OCI-M2 (cell line): Measurements from ENCODE around the gene SCRN3.
"Not testable (repeated sequence)": the region's sequence is repeated elsewhere in the genome, so short reads cannot be mapped to it uniquely, and the experiment has no call there.

Source experiments
- DNase-seq: peaks from one replicate; lab custom pipeline; 2025; ENCODE audit not compliant: unreplicated experiment; lab: John Stamatoyannopoulos, UW

Gene SCRN3

DNA sequence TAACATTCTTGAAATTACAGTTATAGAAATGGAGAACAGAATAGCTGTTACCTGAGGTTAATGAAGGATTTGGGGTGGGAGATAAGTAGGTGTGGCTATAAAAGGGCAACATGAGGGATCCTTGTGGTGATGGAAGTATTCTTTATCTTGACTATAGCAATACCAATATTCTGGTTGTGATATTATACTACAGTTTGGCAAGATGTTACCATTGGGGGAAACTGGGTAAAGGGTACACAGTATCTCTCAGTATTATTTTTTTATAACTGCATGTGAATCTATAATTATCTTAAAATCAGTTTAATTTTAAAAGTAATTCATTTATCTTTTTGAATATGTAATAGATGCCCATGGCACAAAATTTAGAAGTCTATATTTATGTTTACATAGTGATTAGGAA lies 8.1 kb downstream of the SCRN3 start:
- no peak for DNase-seq

DNA sequence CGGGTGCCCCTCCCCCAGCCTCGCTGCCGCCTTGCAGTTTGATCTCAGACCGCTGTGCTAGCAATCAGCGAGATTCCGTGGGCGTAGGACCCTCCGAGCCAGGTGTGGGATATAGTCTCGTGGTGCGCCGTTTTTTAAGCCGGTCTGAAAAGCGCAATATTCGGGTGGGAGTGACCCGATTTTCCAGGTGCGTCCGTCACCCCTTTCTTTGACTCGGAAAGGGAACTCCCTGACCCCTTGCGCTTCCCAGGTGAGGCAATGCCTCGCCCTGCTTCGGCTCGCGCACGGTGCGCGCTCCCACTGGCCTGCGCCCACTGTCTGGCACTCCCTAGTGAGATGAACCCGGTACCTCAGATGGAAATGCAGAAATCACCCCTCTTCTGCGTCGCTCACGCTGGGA lies 14.5 kb downstream of the SCRN3 start:
- DNase-seq: not testable (repeated sequence)

DNA sequence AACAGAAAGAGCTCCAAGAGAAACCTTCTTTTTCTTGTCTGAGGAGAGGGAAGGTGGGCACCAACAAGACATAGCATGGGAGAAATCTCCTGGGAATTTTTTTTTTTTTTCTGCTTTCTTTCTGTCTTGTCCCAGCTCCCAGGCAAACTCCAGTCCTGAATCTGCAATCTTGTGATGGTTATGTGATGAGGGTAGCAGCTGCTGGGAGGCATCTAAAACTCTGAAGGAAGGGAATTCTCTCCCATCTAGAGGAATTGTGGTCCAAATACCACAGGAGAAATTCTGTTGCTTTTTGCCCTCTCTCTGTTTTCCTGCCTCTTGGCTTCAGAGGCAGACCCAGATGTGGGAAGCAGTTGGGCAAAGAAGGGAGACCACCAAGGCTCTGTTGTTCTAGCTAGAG lies 16.7 kb downstream of the SCRN3 start:
- no peak for DNase-seq

DNA sequence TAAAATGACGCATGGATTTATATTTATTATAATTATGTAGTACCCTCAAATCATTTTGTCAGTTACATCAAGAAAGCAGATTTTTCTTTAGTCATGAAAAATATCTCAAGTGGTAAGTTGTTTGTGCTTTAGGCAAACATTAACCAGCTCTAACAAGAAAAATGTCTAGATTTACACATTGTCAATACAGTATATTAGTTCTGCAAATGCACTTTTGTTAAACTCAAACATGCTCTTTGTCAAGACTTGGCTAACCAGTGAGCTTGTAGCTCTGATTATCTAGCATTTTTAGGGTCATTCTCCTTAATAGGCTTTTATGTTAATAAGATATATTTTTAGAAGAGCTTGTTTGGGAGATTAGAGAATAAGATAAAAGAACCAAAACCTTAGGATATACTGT lies 32.7 kb downstream of the SCRN3 start:
- DNase-seq: no peak

DNA sequence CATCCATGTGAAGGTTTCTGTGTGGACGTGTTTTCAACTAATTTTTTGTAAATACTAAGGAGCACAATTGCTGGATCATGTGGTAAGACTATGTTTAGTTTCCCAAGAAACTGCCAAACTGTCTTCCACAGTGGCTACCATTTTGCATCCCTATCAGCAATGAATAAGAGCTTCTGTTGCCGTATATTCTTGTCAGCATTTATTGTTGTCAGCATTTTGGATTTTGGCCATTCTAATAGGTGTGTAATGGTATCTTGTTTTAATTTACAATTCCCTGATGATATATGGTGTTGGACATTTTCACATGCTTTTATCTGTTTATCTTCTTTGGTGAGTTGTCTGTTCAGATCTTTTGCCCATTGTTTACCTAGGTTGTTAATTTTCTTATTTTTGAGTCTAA lies 34.5 kb downstream of the SCRN3 start:
- no peak for DNase-seq

DNA sequence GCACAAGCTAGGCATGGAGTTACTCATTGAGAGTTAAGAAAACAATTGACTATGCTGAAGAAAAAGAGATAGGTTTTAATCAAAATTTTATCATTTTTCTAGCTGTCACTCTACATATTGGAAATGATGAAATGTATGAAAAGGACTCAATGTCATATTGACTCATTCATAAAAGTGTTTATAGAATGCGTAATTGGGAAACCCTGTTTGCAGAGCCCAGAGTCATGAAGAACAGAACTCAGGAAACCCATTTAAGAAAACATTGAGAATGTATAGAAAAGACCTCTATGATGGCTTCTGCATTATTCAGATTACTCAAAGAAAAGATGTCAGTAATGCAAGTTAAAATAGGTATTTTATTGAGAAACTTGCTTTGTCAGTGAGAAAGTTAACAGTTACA lies 36.4 kb downstream of the SCRN3 start:
- no peak for DNase-seq

DNA sequence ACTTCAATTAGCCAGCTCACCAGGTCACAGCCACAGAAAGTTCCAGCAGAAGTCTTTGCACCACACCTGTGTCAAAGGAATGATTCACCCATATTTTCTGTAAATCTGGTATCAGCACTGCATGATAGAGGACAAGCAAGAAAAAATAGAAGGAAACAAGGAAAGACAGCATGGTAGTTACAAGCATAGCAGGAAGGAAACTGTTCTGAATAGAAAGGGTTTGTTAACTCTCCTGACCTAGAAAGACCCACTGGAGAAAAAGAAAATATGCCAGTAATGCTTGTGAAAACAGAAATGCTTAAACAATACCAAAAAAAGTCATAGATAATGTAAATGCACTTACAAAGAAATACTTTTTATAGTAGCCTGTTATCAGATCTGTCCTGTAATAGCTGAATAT lies 40.8 kb downstream of the SCRN3 start:
- no peak for DNase-seq

DNA sequence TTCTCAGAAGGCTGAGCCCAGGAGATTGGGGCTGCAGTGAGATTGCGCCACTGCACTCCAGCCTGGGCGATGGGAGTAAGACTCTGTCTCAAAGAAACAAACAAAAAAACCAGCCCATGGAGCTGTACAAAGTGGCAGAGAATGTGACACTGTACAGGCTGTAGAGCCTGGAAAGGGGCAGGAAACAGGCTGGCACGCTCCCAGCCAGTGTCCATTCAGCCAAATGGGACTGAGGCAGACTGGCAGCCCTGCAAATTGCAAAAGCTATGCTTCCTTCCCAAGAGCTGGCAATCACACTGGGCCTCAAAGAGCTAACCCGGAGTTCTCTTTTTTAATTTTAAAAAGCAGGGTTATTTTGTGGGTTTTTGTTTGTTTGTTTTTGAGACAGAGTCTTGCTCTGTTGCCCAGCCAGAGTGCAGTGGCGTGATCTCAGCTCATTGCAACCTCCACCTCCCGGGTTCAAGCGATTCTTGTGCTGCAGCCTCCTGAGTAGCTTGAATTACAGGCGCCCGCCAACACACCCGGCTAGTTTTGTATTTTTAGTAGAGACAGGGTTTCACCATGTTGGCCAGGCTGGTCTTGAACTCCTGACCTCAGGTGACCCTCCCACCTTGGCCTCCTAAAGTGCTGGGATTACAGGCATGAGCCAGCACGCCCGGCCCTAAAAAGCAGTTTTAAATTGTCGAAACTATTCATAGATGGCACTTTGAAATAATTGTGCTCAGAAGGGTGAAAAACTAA lies 42.8 kb downstream of the SCRN3 start:
- no peak for DNase-seq

DNA sequence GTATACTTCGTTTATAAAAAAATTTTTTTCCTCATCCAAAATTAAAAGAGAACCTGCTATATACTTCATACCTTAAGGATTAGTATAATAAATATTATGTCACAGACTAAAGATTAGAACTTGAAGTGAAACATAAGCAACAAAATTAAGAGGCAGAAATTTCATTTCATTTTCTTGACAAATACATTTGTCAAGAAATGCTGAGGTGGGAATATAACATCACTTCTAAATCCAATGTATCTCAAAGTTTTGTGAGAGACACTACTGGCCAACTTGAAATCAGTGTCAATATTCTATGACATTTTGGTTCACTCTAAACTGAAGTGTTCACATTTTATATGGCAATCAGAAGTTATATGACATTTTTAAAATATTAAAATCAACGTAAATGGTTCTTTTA lies 43.8 kb downstream of the SCRN3 start:
- DNase-seq: no peak

DNA sequence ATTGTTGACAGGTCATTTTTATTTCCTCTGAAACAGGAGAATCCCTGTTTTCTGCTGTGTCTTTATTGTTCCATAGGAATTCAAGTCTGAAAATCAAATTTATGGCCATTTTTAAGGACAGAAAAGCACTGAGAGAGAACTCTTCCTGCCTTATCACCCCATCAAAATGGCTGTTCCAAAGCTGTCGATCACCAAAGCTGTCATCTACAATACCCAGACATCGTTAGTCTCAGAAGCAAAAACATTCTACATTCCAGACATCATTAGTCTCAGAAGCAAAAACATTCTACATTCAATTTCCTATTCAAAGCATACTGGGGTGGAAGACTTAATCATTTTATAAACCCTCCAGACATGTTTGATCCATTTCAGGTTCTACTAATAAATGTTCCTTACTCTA lies 44.4 kb downstream of the SCRN3 start:
- DNase-seq: no peak

DNA sequence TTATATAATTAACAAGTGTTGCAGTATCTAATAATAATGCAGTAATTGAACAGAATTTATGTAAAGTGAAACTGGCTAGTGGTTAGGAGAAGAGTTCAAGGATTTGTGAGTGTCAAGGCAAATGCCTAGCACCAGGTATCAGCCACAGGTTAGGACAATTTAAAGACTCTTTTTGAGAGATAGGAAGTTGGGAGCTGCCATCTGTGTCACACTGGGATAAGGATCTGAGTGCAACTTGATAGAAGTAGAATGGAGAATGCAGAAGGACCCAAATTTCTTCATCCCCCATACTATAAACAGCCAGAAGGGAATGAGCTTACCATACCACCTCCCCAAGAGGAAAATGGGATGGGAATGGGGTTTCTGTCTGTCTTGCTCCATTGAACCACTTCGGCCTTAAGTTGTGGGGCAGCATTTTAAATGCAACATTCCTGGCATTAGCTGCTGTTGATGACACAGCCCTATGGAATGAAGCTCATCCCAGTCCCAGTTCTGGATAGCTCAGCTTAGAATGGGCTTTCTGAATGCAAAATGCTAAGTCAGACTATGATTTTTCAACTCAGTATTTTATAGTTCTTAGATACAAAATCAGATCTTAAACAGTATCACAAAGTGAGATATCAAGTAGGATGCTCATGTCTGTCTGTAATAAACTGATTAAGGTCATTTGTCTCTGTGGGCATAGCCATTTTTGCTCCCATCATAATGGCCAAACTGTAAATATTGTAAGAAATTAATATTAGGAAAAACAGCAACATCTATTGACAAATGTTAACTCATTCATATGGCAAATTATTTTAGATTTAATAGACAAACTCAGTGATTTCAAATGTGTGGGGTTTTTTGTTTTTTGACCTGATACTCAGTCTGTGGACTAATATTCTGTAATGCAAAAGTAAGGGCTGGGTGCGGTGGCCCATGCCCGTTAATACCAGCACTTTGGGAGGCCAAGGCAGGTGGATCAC lies 47.3 kb downstream of the SCRN3 start:
- no peak for DNase-seq

DNA sequence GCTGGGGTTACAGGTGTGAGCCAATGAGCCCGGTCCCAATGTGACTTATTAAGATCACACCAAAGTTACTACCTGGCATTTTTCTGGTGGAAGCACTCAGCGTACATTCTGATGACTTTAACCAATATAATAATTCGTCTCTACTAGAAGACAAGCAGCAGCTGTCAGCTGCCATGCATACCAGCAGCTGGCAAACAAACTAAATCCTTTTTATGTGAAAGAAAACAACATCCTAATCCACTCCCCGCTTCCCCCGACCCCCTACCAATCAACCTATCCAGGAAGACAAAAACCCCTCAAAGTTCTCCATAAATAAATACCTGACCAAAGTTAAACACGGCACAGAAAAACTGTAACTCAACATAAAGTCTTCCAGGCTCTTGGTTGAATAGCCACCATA lies 49.2 kb downstream of the SCRN3 start:
- no peak for DNase-seq

DNA sequence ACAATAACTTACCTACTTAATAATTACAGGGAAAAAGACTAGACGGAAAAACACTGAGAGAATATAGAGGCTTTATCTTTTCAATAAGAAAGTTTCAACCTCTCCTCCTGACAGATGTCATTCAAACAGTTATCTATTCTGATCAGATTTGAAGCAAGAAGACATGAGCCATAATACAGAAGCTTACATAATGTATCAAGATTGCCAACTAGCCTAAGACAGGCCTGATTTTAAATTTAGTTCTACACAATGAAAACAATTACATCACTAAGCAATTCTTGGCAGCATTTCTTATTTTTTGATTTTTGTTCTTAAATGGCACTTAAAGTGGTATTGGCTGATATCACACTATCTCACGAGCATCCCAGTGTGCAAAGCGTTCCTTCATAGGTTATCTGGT lies 49.7 kb downstream of the SCRN3 start:
- DNase-seq: no peak

DNA sequence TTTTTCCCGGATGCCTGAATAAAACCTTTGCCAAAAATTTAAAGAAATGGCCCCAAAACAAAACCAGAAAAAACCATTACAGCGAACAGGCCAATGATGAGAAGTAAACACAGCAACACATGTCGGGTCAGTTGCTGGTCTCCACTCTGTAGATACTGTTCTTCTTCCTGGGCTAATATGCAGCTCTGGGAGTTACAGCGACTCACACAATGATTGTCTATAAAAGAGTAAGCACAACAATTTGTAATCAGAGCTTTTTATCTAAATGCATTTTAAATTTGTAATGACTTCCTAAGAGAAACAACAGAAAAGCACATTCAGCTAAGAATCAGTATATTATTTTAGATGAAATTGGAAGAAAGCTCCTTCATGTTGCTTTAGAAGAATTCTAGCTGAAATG lies 51.0 kb downstream of the SCRN3 start:
- no peak for DNase-seq

DNA sequence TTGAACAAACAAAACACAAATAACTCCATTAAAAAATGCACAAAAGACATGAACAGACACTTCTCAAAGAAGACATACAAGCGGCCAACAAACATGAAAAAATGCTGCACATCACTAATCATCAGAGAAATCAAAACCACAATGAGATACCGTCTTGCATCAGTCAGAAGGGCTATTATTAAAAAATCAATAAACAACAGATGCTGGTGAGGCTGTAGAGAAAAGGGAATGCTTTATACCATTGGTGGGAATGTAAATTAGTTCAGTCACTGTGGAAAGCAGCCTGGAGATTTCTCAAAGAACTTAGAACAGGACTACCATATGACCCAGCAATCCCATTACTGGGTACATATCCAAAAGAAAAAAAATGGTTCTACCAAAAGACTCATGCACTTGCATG lies 53.5 kb downstream of the SCRN3 start:
- no peak for DNase-seq

DNA sequence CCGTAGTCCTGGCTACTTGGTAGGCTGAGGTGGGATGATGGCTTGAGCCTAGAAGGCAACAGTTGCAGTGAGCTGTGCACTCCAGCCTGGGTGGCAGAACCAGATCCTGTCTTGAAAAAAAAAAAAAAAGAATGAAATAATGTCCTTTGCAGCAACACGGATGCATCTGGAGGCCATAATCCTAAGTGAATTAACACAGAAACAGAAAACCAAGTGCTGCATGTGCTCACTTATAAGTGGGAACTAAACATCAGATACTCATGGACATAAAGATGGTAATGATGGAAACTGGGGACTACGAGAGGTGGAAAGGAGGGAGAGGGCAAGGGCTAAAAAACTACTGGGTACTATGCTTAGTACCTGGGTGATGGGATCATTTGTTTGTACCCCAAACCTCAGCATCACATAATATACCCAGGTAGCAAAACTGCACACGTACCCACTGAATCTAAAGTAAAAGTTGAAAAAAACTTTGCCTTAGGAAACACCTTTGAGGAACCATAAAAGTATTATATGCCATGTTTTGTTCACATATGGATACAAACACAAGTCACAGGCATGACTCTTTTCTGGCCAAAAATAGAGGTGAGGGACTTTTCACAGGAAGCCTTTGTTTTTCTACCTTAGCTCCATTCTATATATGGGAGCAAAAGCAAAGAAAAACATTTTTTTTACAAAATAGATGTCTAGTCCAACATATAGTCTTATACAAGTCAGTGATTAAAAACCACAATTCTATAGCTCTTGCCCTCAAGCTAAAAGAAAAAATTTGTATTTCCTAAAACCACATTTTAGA lies 54.7 kb downstream of the SCRN3 start:
- DNase-seq: no peak

DNA sequence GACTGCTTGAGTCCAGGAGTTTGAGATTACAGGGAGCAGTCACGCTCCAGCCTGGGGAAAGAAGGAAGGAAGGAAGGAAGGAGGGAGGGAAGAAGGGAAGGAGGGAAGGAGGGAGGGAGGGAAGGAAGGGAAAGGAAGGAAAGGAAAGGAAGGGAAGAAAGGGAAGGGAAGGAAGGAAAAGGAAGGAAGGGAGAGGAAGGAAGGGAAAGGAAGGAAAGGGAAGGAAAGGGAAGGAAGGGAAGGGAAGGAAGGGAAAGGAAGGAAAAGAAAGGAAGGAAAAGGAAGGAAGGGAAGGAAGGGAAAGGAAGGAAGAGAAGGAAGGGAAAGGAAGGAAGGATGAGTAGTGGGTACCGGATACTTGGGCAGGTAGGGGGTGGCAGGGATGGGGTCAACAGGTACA lies 59.0 kb downstream of the SCRN3 start:
- no peak for DNase-seq

DNA sequence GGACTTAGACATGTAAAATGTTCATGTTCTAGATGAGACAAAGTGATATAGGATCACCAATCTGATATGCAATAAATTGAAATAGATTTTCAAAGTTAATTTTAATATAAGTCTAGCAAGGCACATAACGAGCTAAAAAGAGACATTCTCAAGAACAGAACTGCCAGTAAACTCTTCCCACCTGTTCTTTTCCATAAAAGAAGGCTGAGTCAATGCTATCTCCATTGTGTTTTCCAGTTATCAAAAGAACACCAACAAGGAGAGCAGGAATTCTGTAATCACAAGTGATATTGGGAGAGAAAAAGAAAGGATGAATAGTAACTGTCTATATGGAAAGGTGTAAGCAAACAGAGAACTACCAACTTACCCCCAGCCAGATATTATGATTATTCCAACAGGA lies 65.7 kb downstream of the SCRN3 start:
- DNase-seq: no peak

DNA sequence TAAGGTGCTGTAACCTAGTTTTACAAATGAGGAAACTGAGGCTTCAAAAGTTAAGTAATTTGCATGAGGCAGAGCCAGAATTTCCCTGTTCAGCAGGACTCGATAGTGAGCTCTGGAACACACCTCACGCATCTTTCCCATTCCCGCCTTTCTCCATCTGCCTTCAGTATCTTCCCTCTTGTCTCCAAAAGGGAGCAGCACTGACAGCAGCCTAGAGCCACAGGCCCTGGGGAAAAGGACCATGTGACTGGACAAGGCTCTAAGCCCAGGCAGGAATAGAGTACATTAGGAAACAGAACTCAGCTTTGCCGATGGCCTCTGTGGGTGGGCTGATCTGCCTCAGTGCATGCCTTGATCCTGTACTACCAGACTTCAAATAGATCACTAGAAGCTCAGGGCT lies 69.8 kb downstream of the SCRN3 start:
- DNase-seq: no peak

DNA sequence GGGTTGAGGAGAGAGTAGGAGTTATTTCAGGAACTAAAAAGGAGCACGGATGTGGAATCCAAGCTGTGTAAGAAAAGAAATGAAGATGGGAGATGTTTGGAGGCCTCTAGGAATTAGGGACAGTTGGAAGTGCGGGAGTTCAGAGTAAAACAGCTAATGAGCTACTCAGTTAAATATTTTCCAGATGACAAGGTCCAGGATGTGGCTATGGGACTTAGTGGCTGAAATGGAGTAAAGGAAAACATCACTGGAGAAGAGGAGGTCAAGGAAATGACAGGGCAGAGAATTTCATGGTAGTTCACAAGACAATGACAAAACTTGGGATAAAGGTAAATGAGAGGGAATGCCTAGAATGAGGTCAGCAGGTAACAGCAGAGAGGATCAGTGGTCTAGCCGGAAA lies 78.3 kb downstream of the SCRN3 start:
- DNase-seq: no peak

DNA sequence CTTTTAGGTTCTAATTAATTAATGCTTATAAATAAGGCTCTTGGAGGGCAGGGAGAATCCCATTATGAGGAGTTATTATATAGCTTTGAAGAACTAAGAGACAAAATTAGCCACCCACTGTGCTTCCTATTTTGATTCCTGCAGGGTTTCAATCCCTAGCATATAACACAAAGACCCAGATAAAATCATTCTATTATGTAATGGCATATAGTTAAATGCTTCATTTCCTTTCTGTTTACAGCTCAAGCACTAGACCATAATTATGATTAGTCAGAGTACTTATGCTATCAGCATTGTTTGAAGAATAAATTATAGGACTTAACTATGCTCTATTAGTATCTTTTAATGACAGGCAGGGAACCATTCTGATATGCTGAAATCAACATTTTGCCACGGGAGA lies 82.2 kb downstream of the SCRN3 start:
- no peak for DNase-seq
